Measurements from ENCODE around the gene DIDO1.

Gene DIDO1

DNA sequence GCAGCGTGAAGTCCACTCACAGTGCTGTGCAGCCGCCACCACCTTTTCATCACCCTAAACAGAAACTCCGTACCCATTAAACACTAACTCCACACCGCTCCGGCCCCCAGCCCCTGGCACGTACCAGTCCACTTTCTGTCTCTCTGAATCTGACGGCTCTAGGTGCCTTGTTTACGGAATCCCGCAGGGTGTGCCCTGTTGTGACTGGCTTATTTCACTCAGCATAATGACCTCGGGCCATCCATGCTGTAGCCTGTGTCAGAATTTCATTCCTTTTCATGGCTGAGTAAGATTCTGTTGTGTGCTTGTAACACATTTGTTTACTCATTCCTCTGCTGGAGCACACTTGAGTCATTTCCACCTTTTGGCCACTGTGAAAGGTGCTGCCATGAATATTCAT lies 82.6 kb downstream of the DIDO1 start:
- Histone ChIP-seq H3K27me3 (ENCODE audit: insufficient read depth, low read length, poor library complexity) (no peaks in the 10 kb centered on the region), H3K36me3 (ENCODE audit: control insufficient read depth, insufficient read depth, low read length) (no peaks in the 10 kb centered on the region), H2BK15ac (replicated peaks; ENCODE audit: low read depth) (no peak overlapping the region), H2BK120ac (ENCODE audit: low read depth, low read length) (no peak overlapping the region), H2BK5ac (ENCODE audit: low read length) (no peak overlapping the region), H3K18ac (ENCODE audit: low read length) (no peak overlapping the region), H3K27ac (ENCODE audit: low read depth, low read length) (no peak overlapping the region), H3K4me2 (ENCODE audit: low read length) (no peak overlapping the region), H3K56ac (ENCODE audit: low read length) (no peak overlapping the region), H3K4ac (ENCODE audit: low read depth, low read length) (no peak overlapping the region), H3K79me2 (ENCODE audit: control insufficient read depth, insufficient read depth, low read length) (no peaks in the 10 kb centered on the region), H3K79me1 (ENCODE audit: low read length) (no peaks in the 10 kb centered on the region), H4K5ac (ENCODE audit: low read length) (no peak overlapping the region), H3K4me3 (ENCODE audit: low read length) (no peak overlapping the region), H4K8ac (ENCODE audit: low read depth, low read length) (no peak overlapping the region), H3K23ac (ENCODE audit: low read length) (no peak overlapping the region), H2AK5ac (ENCODE audit: low read length) (no peak overlapping the region), H3K9ac (ENCODE audit: low read length) (no peak overlapping the region), H3K4me1 (ENCODE audit: control insufficient read depth, low read depth, low read length) (no peaks in the 10 kb centered on the region)
- no peak for DNase-seq
- WGBS (ENCODE audit: extremely low coverage, insufficient coverage, low lambda C conversion rate), result no CpG with 5 or more reads among the region's 10 CpGs

GRCh38 chr20:62841705-62842212 lies 84.5 kb downstream of the DIDO1 start:
- no peak overlapping the region for H2BK5ac ChIP-seq (ENCODE audit: low read length)
- no peak overlapping the region for H2BK15ac ChIP-seq (replicated peaks; ENCODE audit: low read depth)
- no peak overlapping the region for H4K5ac ChIP-seq (ENCODE audit: low read length)
- H3K23ac ChIP-seq (ENCODE audit: low read length), result no peak overlapping the region
- no peaks in the 10 kb centered on the region for H3K79me1 ChIP-seq (ENCODE audit: low read length)
- no peak overlapping the region for H4K8ac ChIP-seq (ENCODE audit: low read depth, low read length)
- DNase-seq, result no peak
- H3K18ac ChIP-seq (ENCODE audit: low read length), result no peak overlapping the region
- H2AK5ac ChIP-seq (ENCODE audit: low read length), result no peak overlapping the region
- H3K9ac ChIP-seq (ENCODE audit: low read length), result no peak overlapping the region
- H3K36me3 ChIP-seq (ENCODE audit: control insufficient read depth, insufficient read depth, low read length), result no peaks in the 10 kb centered on the region
- no peak overlapping the region for H3K4me2 ChIP-seq (ENCODE audit: low read length)
- no peak overlapping the region for H3K56ac ChIP-seq (ENCODE audit: low read length)
- H3K27me3 ChIP-seq (ENCODE audit: insufficient read depth, low read length, poor library complexity), result no peaks in the 10 kb centered on the region
- no peak overlapping the region for H3K4ac ChIP-seq (ENCODE audit: low read depth, low read length)
- H3K4me3 ChIP-seq (ENCODE audit: low read length), result no peak overlapping the region
- no peaks in the 10 kb centered on the region for H3K79me2 ChIP-seq (ENCODE audit: control insufficient read depth, insufficient read depth, low read length)
- no peak overlapping the region for H2BK120ac ChIP-seq (ENCODE audit: low read depth, low read length)
- no CpG with 5 or more reads among the region's 16 CpGs for WGBS (ENCODE audit: extremely low coverage, insufficient coverage, low lambda C conversion rate)
- no peaks in the 10 kb centered on the region for H3K4me1 ChIP-seq (ENCODE audit: control insufficient read depth, low read depth, low read length)
- H3K27ac ChIP-seq (ENCODE audit: low read depth, low read length), result no peak overlapping the region

DNA sequence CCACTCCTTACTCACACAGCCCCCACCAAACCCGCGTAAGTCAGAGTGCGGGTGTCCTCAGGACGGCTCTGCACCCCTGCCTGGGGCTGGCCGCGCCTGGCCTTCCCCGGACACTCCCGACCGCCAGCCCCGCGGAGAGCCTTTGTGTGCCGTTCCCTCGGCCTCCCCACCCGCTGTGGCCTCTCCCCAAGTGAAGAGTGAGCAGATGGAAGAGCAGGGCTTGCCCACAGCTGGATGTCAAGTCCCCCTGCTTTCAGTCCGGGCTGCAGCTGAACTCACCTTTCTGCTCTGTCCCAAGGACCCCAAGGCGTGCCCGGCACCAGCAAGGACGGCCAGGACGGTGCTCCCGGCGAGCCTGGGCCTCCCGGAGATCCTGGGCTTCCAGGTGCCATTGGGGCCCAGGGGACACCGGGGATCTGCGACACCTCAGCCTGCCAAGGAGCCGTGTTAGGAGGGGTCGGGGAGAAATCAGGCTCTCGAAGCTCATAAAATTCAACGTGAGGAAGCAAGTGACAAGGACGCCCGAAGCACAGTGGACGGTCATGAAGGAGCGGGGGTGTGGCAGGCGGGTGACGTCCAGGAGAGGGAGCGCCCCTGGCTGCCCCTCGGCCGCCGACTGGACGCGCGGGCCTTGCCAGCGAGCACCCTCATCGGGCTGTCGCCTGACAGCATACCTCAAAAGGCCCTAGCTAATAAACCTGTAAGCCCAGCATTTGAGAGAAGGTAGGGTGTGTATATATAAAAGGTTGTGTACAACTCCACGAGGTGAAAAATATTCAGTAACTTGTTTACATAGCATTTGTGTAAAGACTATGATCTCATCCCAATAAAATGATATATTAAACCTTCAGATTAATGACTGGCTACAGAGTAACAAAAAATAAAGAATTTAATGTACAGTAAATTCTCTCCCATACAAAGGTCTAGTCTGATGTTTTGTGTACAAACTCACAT lies 85.8 kb downstream of the DIDO1 start:
- Histone ChIP-seq H3K18ac (ENCODE audit: low read length) (no peak overlapping the region), H3K4ac (ENCODE audit: low read depth, low read length) (no peak overlapping the region), H3K4me3 (ENCODE audit: low read length) (no peak overlapping the region), H3K27me3 (ENCODE audit: insufficient read depth, low read length, poor library complexity) (no peaks in the 10 kb centered on the region), H4K8ac (ENCODE audit: low read depth, low read length) (no peak overlapping the region), H3K23ac (ENCODE audit: low read length) (no peak overlapping the region), H2AK5ac (ENCODE audit: low read length) (no peak overlapping the region), H3K27ac (ENCODE audit: low read depth, low read length) (no peak overlapping the region), H2BK120ac (ENCODE audit: low read depth, low read length) (no peak overlapping the region), H3K79me2 (ENCODE audit: control insufficient read depth, insufficient read depth, low read length) (no peaks in the 10 kb centered on the region), H3K4me2 (ENCODE audit: low read length) (no peak overlapping the region), H3K4me1 (ENCODE audit: control insufficient read depth, low read depth, low read length) (no peaks in the 10 kb centered on the region), H3K79me1 (ENCODE audit: low read length) (no peaks in the 10 kb centered on the region), H3K9ac (ENCODE audit: low read length) (no peak overlapping the region), H2BK5ac (ENCODE audit: low read length) (no peak overlapping the region), H2BK15ac (replicated peaks; ENCODE audit: low read depth) (no peak overlapping the region), H3K36me3 (ENCODE audit: control insufficient read depth, insufficient read depth, low read length) (no peaks in the 10 kb centered on the region), H3K56ac (ENCODE audit: low read length) (no peak overlapping the region), H4K5ac (ENCODE audit: low read length) (no peak overlapping the region)
- no CpG with 5 or more reads among the region's 45 CpGs for WGBS (ENCODE audit: extremely low coverage, insufficient coverage, low lambda C conversion rate)
- no peak for DNase-seq

DNA sequence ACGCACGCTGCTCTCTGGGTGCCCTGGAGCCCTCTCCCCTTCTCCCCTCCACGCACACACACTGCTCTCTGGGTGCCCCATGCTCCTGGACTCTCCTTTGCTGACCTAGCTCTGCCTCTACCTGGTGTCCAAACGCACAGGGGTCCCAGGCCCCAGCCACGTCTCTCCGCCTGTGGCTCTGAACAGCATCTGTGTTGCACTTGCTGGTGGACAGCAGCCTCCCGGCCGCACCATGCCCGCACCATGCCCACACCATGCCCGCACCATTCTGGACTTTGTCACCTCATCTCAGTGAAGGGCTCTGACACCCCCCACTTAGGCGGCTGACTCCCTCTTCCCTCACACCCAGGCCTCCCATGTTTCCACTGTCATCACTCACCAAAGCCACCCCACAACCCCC lies 86.5 kb downstream of the DIDO1 start:
- no peaks in the 10 kb centered on the region for H3K27me3 ChIP-seq (ENCODE audit: insufficient read depth, low read length, poor library complexity)
- DNase-seq, result no peak
- no peak overlapping the region for H2BK15ac ChIP-seq (replicated peaks; ENCODE audit: low read depth)
- no peak overlapping the region for H3K4me2 ChIP-seq (ENCODE audit: low read length)
- H3K4me1 ChIP-seq (ENCODE audit: control insufficient read depth, low read depth, low read length), result no peaks in the 10 kb centered on the region
- no peak overlapping the region for H4K8ac ChIP-seq (ENCODE audit: low read depth, low read length)
- no peak overlapping the region for H2AK5ac ChIP-seq (ENCODE audit: low read length)
- H3K79me1 ChIP-seq (ENCODE audit: low read length), result no peaks in the 10 kb centered on the region
- no peak overlapping the region for H3K27ac ChIP-seq (ENCODE audit: low read depth, low read length)
- no peak overlapping the region for H3K4me3 ChIP-seq (ENCODE audit: low read length)
- H3K23ac ChIP-seq (ENCODE audit: low read length), result no peak overlapping the region
- WGBS (ENCODE audit: extremely low coverage, insufficient coverage, low lambda C conversion rate), result no CpG with 5 or more reads among the region's 11 CpGs
- no peak overlapping the region for H3K9ac ChIP-seq (ENCODE audit: low read length)
- H3K56ac ChIP-seq (ENCODE audit: low read length), result no peak overlapping the region
- no peaks in the 10 kb centered on the region for H3K79me2 ChIP-seq (ENCODE audit: control insufficient read depth, insufficient read depth, low read length)
- no peak overlapping the region for H3K18ac ChIP-seq (ENCODE audit: low read length)
- no peak overlapping the region for H2BK5ac ChIP-seq (ENCODE audit: low read length)
- no peak overlapping the region for H3K4ac ChIP-seq (ENCODE audit: low read depth, low read length)
- H4K5ac ChIP-seq (ENCODE audit: low read length), result no peak overlapping the region
- H2BK120ac ChIP-seq (ENCODE audit: low read depth, low read length), result no peak overlapping the region
- no peaks in the 10 kb centered on the region for H3K36me3 ChIP-seq (ENCODE audit: control insufficient read depth, insufficient read depth, low read length)

DNA sequence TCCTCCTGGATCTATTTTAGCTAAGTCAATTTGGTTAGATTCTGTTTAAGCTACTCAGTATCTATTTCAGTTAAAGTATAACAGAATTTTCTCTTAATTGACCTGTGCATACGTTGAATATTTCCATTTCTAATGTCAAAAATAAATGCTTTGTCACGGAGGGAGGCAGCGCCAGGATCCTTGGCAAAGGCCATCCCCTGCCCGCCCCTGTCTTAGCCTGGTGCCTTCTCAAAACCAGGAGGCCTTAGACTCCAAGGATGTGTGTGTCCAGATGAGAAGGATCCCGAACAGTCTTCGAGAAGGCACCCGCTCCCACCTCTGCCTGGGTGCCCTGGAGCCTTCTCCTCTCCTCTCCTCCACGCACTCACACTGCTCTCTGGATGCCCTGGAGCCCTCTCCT lies 87.0 kb downstream of the DIDO1 start:
- no peak overlapping the region for H3K9ac ChIP-seq (ENCODE audit: low read length)
- H3K56ac ChIP-seq (ENCODE audit: low read length), result no peak overlapping the region
- H2BK15ac ChIP-seq (replicated peaks; ENCODE audit: low read depth), result no peak overlapping the region
- H3K36me3 ChIP-seq (ENCODE audit: control insufficient read depth, insufficient read depth, low read length), result no peaks in the 10 kb centered on the region
- H4K5ac ChIP-seq (ENCODE audit: low read length), result no peak overlapping the region
- no peak overlapping the region for H2BK120ac ChIP-seq (ENCODE audit: low read depth, low read length)
- H3K4ac ChIP-seq (ENCODE audit: low read depth, low read length), result no peak overlapping the region
- no CpG with 5 or more reads among the region's 8 CpGs for WGBS (ENCODE audit: extremely low coverage, insufficient coverage, low lambda C conversion rate)
- H3K79me2 ChIP-seq (ENCODE audit: control insufficient read depth, insufficient read depth, low read length), result no peaks in the 10 kb centered on the region
- no peak overlapping the region for H2BK5ac ChIP-seq (ENCODE audit: low read length)
- H3K27me3 ChIP-seq (ENCODE audit: insufficient read depth, low read length, poor library complexity), result no peaks in the 10 kb centered on the region
- no peak overlapping the region for H3K4me2 ChIP-seq (ENCODE audit: low read length)
- no peak overlapping the region for H3K18ac ChIP-seq (ENCODE audit: low read length)
- no peak overlapping the region for H2AK5ac ChIP-seq (ENCODE audit: low read length)
- no peaks in the 10 kb centered on the region for H3K4me1 ChIP-seq (ENCODE audit: control insufficient read depth, low read depth, low read length)
- H4K8ac ChIP-seq (ENCODE audit: low read depth, low read length), result no peak overlapping the region
- no peaks in the 10 kb centered on the region for H3K79me1 ChIP-seq (ENCODE audit: low read length)
- no peak overlapping the region for H3K23ac ChIP-seq (ENCODE audit: low read length)
- H3K4me3 ChIP-seq (ENCODE audit: low read length), result no peak overlapping the region
- DNase-seq, result no peak
- no peak overlapping the region for H3K27ac ChIP-seq (ENCODE audit: low read depth, low read length)
